Mucosa of gallbladder (tissue), 1 donor: ENCODE measurements around the gene KIF26A. TPM values are rescaled to one million over a fixed set of nuclear protein-coding genes. Genes with fewer than 3 reads are reported as not detected.

Experiments used
- DNase-seq: peaks from one replicate; pipeline ENCODE4 v3.0.0-alpha.2; 2020; ENCODE audit warnings: low spot score
- total RNA-seq: library from RNA; stranded (reverse); gene quantifications from one replicate; pipeline ENCODE4 v1.2.1, GENCODE V29; 2021
- donor health status: DM: no; HTN: no; CAD: no.

KIF26A gene
- total RNA-seq, 1 donor from 2014 or later: 3.7 TPM

- peak; percentile 43 for DNase-seq
These were observed 7.3 kb upstream of the KIF26A start for GRCh38 chr14:104130974-104131651.

GRCh38 chr14:104131968-104132732 is 6.2 kb upstream of the KIF26A start:
- DNase-seq: no peak

- no peak for DNase-seq
These were observed 5.4 kb upstream of the KIF26A start for GRCh38 chr14:104132981-104133380.

GRCh38 chr14:104133496-104133895 is 4.9 kb upstream of the KIF26A start:
- DNase-seq: no peak

GRCh38 chr14:104134061-104134965 is 4.1 kb upstream of the KIF26A start:
- no peak for DNase-seq

- DNase-seq: no peak
These were observed 3.1 kb upstream of the KIF26A start for GRCh38 chr14:104135121-104135903.

GRCh38 chr14:104135904-104136471 is 2.4 kb upstream of the KIF26A start:
- DNase-seq: no peak

- no peak for DNase-seq
These were observed 1.7 kb upstream of the KIF26A start for GRCh38 chr14:104136472-104137296.

- peak; percentile 37 for DNase-seq
These were observed 890 bp upstream of the KIF26A start for GRCh38 chr14:104137297-104138097.

GRCh38 chr14:104138718-104139459 is 502 bp downstream of the KIF26A start:
- no peak for DNase-seq

GRCh38 chr14:104139460-104140212 is 1.2 kb downstream of the KIF26A start:
- no peak for DNase-seq

GRCh38 chr14:104140213-104140462 is 1.8 kb downstream of the KIF26A start:
- no peak for DNase-seq

GRCh38 chr14:104140463-104141331 is 2.3 kb downstream of the KIF26A start:
- DNase-seq: no peak

GRCh38 chr14:104141621-104142091 is 3.3 kb downstream of the KIF26A start:
- no peak for DNase-seq

GRCh38 chr14:104142136-104142945 is 4.0 kb downstream of the KIF26A start:
- DNase-seq: no peak

GRCh38 chr14:104142946-104143470 is 4.6 kb downstream of the KIF26A start:
- no peak for DNase-seq
